CD4-positive, alpha-beta T cell treated with Interleukin-17A for 4 hours (primary cell): ENCODE results near the gene CHMP6.
A peak's percentile ranks its signal among the peaks of the same experiment; 100 is the strongest.

ENCODE experiments used
- DNase-seq: peaks from one replicate; pipeline ENCODE4 v3.0.0-alpha.2; 2020; ENCODE audit warnings: mixed read lengths

CHMP6 gene

DNA sequence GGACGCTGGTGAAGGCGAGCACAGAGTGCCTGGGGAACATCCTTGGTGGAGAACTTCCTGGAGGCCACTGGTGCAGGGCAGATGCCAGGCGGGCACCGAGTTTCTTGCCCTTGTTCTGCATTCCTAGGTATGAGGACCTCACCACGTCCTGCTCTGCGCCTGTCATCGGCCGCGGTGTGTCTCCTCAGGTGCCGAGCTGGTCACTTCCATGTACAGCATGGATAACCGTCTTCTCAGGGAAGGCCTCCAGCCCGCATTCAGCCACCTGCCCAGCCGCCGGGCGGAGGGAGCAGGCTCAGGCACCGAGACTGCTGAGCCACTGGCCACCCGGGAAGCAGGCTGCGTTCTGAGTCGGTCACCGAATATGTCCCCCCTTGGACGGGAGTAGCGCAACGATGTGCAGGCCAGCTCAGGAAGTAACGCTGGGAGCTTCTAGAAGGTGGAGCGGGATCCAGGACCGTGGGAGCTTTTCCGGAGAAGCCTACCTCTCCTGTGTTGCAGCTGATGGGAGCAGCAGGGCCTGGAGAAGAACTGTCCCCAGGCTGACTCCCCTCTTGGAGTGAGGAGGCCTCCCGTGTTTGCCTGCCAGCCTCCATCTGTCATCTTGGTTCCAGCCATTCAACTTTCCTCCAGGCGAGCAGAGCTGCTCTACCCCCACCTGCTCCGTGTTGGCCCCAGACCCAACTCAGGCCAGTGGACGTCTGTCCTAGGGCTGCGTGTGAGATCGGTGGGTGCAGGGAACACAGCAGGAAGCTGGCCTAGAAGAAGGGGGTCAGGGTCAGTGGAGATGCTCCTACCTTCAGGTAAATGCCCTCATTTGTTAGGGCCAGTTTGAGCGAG lies 41.2 kb downstream of the CHMP6 start:
- DNase-seq, result no peak

DNA sequence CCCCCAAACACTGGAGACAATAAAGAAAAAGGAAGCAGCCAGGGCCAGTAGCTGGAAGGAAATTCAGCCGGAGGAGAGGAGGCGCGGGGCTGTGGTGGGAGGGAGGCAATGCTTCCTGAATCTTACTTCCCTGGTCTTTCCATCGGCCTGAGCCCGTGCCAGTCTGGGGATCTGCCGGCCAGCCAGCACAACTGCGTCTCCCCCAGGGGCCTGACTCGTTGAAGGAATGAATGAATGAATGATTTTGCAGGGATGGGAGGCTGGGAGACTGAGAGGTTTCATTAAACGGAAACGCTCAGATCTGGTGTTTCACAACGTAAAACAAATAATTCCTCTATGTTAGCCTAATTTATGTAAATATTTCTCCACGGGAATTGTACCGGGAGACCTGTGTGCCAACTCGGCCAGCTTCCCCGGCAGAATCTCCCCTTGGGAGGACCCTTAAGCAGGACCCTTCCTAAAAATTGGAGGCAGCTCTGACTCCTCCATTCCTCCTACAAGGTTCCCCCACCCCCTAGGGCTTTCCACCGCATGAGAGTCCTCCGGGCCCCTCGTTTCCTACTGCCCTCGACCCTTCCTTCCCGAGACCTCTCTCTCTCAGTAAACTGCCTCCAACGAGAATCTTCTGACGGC lies 42.0 kb downstream of the CHMP6 start:
- no peak for DNase-seq

DNA sequence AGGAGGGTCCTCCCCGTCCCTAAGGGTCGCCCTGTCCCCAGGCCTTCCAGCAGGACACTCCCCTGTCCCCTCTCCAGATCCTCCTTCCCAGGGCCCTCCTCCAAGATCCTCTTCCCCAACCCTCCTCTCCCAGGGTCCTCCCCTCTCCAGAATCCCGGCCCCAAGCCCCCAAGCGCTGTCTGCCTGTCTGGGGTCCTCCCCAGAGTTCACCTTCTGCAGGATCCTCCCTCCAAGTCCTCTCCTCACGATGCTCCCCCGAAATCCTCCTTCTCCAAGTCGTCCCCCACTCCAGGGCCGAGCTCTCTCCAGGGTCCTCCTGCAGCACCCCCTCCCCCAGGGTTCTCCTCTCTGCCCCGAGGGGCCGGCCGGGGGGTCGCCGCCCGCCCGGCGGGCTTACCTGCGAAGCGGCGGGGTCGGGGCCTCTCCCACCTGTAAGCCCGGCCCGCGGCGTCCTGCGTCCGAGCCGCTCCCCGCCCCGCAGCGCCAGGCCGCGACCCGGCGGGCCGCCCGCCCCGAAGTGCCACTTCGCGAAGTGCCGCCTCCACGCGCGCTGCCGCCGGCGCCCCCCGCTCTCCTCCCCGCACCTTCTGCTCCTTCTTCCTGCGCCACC lies 42.6 kb downstream of the CHMP6 start:
- DNase-seq, result no peak

DNA sequence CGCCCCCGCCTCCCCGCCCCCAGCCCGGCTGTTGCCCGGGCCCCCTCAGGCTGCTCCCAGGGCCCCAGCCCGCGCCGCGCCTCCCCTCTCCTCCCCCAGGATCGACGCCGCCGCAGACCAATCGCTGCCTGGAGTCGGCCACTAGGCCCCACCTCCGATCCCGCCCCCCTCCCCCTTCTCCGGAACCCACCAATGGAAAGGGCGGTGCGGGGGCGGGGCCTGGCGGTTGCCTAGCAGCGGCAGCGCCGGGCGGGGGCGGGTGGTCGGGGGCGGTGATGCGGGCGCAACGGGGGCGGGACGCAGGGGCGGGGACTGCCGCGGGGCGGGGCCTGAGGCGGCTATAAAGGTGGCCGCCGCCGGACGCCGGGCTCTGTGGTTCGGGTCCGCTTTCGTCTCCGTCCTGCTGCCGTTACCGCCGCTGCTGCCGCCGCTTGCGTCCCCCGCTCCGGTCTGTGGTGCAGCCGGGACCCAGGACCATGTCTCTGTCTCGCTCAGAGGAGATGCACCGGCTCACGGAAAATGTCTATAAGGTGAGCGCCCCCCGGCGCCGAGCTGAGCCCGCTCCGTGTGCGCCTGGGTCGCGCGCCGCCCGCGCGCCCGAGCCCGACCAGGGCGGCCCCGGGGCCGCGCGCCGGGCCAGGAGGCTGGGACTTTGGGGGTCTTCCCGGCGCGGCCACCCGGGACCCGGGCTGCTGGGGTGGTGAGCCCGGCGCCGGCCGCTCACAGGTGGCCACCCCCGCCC lies 43.3 kb downstream of the CHMP6 start, which contains the start of gene BAIAP2:
BAIAP2 (plus strand) TSS at position 373 of the 742 bp plus-strand sequence; CDS start at position 477, 104 bp downstream.
- DNase-seq, result peak; percentile 100

GRCh38 chr17:81035521-81036196 lies 44.0 kb downstream of the CHMP6 start:
- no peak for DNase-seq

- no peak for DNase-seq
Measured at GRCh38 chr17:81036197-81036941, 44.7 kb downstream of the CHMP6 start.

- no peak for DNase-seq
Measured at GRCh38 chr17:81037026-81037797, 45.6 kb downstream of the CHMP6 start.

- DNase-seq, result no peak
Measured at GRCh38 chr17:81037798-81038733, 46.4 kb downstream of the CHMP6 start.

DNA sequence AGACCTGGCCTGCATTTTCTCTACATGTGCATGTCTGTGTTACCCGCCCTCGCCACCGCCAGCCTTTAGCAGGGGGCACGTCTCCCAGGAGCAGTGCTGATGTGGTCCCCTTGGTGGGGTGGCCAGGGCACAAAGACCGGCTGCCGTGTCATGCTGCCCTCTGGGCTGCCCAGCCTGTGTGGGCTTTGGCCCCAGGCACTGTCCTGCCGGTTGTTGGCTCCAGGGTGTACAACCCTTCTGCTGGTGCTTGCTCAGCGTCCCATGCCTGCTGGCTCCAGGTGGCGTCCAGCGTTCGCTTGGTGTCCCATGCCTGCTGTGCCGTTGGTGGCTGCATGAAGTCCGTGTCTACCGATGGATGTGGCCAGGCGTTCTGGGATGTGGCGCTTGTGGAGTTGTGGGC lies 47.5 kb downstream of the CHMP6 start:
- DNase-seq, result no peak

GRCh38 chr17:81039854-81040758 lies 48.5 kb downstream of the CHMP6 start:
- DNase-seq, result no peak

GRCh38 chr17:81040791-81041337 lies 49.2 kb downstream of the CHMP6 start:
- DNase-seq, result peak; percentile 24

DNA sequence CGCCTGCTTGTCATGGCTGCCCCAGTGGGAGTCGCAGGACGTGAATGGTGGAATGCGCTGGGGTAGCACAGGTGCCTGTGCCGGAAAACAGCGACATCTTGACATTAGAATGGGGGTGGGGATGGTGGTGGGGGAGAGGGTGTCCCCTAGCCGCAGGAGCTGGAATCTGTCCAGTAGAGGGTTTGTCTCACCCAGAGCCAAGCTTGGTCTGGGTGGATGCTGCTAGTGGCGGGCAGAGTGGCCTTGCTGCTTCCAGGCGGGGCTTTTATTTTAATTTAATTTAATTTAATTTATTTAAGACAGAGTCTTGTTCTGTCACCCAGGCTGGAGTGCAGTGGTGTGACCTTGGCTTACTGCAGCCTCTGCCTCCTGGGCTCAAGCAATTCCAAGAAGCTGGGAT lies 51.0 kb downstream of the CHMP6 start:
- DNase-seq, result no peak

DNA sequence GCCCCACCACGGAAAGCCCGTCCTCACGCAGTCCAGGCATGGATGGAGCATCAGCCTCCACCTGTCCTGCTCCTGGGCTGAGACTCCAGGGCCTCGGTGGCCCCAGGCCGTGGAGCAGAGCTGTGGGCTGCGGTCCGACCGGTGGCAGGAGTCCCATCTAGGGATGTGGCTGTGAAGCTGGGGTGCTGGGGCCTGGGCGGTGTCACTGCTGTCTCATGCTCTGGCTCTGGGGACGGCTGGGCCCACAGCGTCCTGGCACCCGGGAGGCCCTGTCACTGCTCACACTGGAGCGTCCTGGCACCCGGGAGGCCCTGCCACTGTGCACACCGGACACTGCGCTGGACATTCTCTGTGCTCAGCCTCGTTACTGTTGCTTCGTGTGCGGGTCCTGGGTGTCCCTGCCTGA lies 51.7 kb downstream of the CHMP6 start:
- DNase-seq, result no peak

DNA sequence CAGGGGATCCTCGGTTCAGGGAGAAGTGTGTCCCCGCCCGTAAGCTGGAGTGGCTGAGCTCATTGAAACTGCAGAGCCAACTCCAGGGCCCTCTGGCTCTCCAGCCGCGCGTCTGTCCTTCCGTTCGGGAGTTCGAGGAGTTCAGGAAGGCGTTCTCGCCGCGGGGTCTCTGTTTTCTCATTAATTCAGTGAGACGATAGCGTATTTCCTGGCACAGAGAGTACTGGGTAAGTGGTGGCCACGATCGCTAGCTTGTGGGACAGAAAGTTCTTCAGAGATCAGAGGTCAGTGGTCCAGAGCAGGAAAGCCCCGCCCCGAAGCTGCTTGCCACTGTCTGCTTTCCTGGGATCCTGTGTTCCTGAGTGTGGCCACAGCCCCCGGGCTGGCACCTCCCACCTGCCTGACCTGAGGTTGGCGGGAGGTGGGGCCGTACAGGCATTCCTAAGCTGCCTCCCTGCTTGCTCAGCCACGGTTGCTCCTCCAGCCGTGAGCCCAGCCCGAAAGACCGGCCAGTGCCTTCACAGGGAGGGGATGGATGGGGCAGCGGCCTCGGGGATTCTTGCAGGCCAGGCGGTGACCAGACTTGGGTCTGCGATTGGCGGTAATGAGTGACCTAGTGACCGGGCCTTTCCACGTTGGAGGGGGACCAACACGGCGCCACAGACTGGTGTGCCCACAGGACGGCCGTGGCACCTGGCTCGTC lies 52.2 kb downstream of the CHMP6 start:
- DNase-seq, result no peak

DNA sequence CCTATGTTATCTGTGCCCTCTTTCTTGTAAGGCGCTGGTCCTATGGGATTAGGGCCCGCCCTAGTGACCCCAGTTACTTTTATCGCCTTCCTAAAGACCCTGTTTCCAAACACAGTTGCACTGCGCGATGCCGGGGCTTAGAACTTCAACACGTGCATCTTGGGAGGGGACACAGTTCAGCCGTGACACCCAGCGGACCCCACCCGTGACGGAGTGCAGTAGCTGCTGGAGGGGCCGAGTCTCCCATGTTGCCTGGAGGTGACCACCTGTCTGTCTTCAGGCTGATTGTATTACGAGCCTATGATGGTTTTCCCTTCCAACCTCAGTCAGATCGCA lies 52.8 kb downstream of the CHMP6 start:
- DNase-seq, result no peak

DNA sequence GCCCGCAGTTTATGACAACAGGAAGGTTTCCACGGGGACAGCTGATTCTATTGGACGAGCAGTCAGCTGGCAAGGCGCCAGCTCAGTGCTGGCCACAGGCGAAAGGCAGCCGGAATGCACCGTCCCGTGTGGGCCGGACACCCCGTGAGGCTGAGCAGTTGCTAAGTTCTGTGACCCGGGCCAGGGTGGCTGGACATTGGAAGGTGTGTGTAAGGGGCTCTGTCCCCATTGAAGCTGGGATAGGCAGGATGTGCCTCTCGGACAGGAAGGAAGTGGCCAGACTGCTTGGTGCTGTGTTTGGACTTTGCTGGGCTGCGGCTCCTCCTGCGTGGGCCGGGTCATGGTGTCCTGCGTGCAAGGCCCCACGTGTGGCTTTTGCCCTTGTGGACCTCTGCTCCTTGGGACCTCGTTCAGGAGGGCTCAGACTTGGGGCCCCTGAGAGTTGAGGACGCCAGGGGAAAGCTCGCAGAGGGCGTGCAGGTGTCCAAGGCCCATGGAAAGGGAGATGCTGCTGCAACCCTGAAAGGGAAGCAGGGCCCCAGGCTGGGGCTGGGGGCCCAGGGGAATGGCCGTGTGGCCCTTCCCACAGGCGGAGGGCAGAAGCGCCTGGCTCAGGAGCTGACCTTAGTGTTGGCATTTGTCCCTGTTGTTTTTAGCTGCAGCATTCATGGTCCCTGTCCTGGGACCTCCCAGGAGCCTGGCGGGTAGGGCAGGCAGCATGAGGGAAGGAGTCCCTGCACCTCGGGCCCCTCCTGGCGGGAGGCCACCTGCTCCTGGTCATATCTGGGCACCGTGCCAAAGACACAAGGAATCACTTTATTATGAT lies 53.3 kb downstream of the CHMP6 start:
- no peak for DNase-seq

DNA sequence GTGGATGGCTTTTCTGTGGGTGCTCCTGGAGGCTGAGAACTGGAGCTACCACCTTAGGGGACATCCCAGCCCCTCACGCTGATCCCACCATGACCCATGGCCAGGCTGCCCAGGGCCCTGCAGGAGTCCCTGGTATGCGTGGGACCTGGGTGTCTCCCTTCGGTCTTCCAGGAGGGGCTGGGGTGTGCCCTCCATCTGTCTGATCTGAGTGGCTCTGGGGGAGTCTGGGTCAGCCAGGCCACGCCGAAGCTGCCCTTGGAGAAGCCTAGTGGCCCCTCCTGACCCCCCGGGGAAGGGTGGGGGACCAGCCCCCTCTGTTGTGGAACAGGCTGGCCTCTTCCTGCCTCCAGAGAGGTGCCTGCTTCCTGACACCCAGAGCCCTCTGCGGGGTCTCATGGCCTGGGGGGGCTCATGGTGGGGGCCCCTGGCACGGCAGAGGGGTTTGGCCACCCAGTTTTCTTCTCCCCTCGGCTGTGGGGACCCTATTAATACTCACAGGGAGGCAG lies 54.0 kb downstream of the CHMP6 start:
- DNase-seq, result no peak
